Spleen (tissue), 11 donors: ENCODE measurements around the gene ZNF189. TPM values are rescaled to one million over a fixed set of nuclear protein-coding genes. Genes with fewer than 3 reads are reported as not detected.

ENCODE experiments used
- DNase-seq: peaks from one replicate; pipeline ENCODE4 v3.0.0-alpha.2; 2020
- H3K27ac ChIP-seq, 8 donors: fragments of 200-600 bp; sonication (generic) in 7 of 8; 1 replicate in 4 of 8; 2 replicates in 4 of 8; pipeline versions ENCODE4 v1.5.0 to v1.8.0; 2016 to 2021; ENCODE audit warnings: inconsistent platforms in 4 of 8, mild to moderate bottlenecking in 4 of 8, moderate library complexity in 1 of 8
- H3K27me3 ChIP-seq, 7 donors: fragments of 200-600 bp; sonication (generic) in 6 of 7; replicated peaks in 1 of 7; 1 replicate in 4 of 7; 2 replicates in 3 of 7; pipeline versions ENCODE4 v1.5.0 to v1.8.0; 2016 to 2021; ENCODE audit warnings: inconsistent platforms in 3 of 7, mild to moderate bottlenecking in 1 of 7
- H3K36me3 ChIP-seq, 6 donors: fragments of 200-600 bp; sonication (generic) in 5 of 6; 1 replicate in 4 of 6; 2 replicates in 2 of 6; pipeline versions ENCODE4 v1.5.0 to v1.8.0; 2016 to 2021; ENCODE audit warnings: inconsistent platforms in 2 of 6
- H3K4me1 ChIP-seq, 6 donors: fragments of 200-600 bp; sonication (generic) in 5 of 6; 1 replicate in 3 of 6; 2 replicates in 3 of 6; pipeline versions ENCODE4 v1.5.0 to v1.8.0; 2016 to 2021; ENCODE audit warnings: inconsistent platforms in 3 of 6
- H3K4me3 ChIP-seq, 8 donors: fragments of 200-600 bp; sonication (generic) in 7 of 8; 1 replicate in 4 of 8; 2 replicates in 4 of 8; pipeline versions ENCODE4 v1.5.0 to v1.8.0; 2016 to 2021; ENCODE audit warnings: inconsistent platforms in 4 of 8, mild to moderate bottlenecking in 4 of 8, moderate library complexity in 2 of 8
- H3K9me3 ChIP-seq, 8 donors: fragments of 200-600 bp; sonication (generic) in 7 of 8; 1 replicate in 4 of 8; 2 replicates in 4 of 8; pipeline versions ENCODE4 v1.5.0 to v1.8.0; 2016 to 2021; ENCODE audit warnings: inconsistent platforms in 4 of 8
- POLR2A ChIP-seq, 3 donors: fragments of 450-650 bp; IDR thresholded peaks; one replicate each; pipeline ENCODE4 v1.5.1; 2017; ENCODE audit warnings: antibody characterized with exemption in 3 of 3, mild to moderate bottlenecking in 1 of 3
- POLR2AphosphoS5 ChIP-seq, 3 donors: sonication (generic); formaldehyde crosslinking; IDR thresholded peaks; one replicate each; pipeline ENCODE4 v1.5.1; 2017; ENCODE audit warnings: antibody characterized with exemption in 3 of 3
- WGBS, 5 donors: extraction: QIAGEN DNeasy Blood & Tissue Kit in 3 of 5; methylation state at CpG; one replicate each; pipeline versions ENCODE4 v1.1.5 to v1.1.7; 2013 to 2018; 5-methylcytosine and 5-hydroxymethylcytosine counted together
- intact Hi-C: fragments of 100-400 bp; cut with DNase I; formaldehyde crosslinking; loops from one replicate; pipeline ENCODE4 v1.15.0; 2023; ENCODE audit warnings: low total_unique reads
- polyA plus RNA-seq, 3 donors: library from polyadenylated mRNA; stranded (reverse); fragments of 200-250 nt; gene quantifications; one replicate each; pipeline ENCODE4 v1.2.1, GENCODE V29; 2013
- total RNA-seq, 7 donors: library from RNA; depleted of rRNA in 3 of 7; stranded (reverse); fragments of >200 nt in 3 of 7; fragmentation: NEBNext Ultra II Directional in 4 of 7; extraction: Animal tissue kit (Norgen Biotek cat#: 25700) in 4 of 7; gene quantifications; one replicate each; pipeline versions ENCODE4 v1.1.0 to v1.2.1, GENCODE V29; 2016 to 2021
- TF ChIP-seq, protein P1 (sequence below), 11 experiments: fragments of 200-600 bp in 7 of 11; fragments of 450-650 bp in 4 of 11; sonication (generic) in 4 of 11; IDR thresholded peaks in 8 of 11; conservative IDR thresholded peaks in 3 of 11; 1 replicate in 7 of 11; 2 replicates in 4 of 11; pipeline versions ENCODE4 v1.4.0 to v1.8.0; 2016 to 2021; ENCODE audit warnings: antibody characterized with exemption in 11 of 11, inconsistent platforms in 4 of 11, mild to moderate bottlenecking in 1 of 11
- donor health status: healthy with polysubstance abuse.
- donor health status: DM: no; HTN: no; CAD: no; lungs with moderate emphysema.
- donor health status: DM: no; HTN: no; CAD: no.
- donor health status: Bipolar disorder and iron deficiency.
- donor health status: healthy.
- donor health status: DM: no; HTN: no; CAD: no.
- donor health status: DM: yes; HTN: yes; CAD: no.

The ZNF189 gene
- total and polyA plus RNA-seq, 10 donors = 7.1 to 39.0 (median 24.1) TPM

DNA sequence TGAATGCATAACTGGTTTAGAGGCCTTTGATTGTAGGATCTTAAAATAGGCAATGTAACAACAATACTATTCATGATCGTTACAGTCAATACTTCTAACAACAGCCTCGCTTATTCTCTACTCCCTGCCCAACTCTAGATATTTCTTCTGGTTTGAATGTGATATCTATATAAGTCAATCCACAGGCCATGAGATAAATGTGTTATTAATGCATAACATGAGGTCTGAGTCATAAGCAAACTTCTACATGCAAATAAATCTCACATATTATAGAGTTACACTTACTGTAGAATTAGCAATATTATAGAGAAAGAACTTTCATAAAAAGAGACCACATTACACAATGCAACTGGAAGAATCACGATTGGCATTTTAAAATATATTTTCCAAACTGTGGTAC is 39.9 kb downstream of the ZNF189 start:
- H3K9me3 ChIP-seq = no peaks in the 10 kb centered on the region
- peak overlapping the region in 1 of 8 donors; percentile 10 for H3K27ac ChIP-seq
- intact Hi-C loops = no loop called here
- H3K36me3 ChIP-seq = no peaks in the 10 kb centered on the region
- no peak overlapping the region for H3K4me3 ChIP-seq
- H3K27me3 ChIP-seq = peaks cover 0 to 14% (median 0%) of the 10 kb centered on the region in 7 donors
- 70 to 83% (median 77%) methylated on average over 3 of the region's 3 CpGs for WGBS, 5 donors
- DNase-seq = no peak
- TF ChIP-seq POLR2A (IDR thresholded peaks at IDR 0.05) (no peak), POLR2AphosphoS5 (IDR thresholded peaks at IDR 0.05) (no peak)
- TF ChIP-seq, protein P1, sequence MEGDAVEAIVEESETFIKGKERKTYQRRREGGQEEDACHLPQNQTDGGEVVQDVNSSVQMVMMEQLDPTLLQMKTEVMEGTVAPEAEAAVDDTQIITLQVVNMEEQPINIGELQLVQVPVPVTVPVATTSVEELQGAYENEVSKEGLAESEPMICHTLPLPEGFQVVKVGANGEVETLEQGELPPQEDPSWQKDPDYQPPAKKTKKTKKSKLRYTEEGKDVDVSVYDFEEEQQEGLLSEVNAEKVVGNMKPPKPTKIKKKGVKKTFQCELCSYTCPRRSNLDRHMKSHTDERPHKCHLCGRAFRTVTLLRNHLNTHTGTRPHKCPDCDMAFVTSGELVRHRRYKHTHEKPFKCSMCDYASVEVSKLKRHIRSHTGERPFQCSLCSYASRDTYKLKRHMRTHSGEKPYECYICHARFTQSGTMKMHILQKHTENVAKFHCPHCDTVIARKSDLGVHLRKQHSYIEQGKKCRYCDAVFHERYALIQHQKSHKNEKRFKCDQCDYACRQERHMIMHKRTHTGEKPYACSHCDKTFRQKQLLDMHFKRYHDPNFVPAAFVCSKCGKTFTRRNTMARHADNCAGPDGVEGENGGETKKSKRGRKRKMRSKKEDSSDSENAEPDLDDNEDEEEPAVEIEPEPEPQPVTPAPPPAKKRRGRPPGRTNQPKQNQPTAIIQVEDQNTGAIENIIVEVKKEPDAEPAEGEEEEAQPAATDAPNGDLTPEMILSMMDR (IDR thresholded peaks at IDR 0.05 in 8 of 11, conservative IDR thresholded peaks at IDR 0.05 in 3 of 11) = no peak
- no peaks in the 10 kb centered on the region for H3K4me1 ChIP-seq

DNA sequence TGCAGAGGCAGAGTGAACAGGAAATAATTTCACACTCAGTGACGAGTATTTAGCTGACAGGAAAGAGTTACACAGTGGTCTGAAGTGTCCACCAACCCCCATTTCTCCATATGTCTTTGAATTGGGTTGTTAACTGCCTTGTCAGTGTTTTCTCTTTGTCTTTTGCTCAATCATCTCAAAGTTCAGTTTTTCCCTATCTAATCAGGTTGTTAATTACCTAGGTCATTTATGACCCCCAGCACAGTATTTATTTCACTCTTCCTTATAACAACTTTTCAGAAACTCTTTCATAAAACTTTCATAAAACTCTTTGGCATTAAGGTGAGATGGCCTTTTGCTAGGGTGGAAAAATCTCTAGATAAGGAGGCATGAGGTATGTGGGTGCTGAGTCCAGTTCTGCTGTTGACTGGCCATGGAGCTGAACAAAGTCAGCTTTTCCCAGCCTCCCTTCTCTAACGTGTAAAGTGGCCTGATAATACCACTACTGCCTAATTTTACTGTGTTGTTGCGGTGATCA is 42.1 kb downstream of the ZNF189 start:
- TF ChIP-seq, protein P1 (IDR thresholded peaks at IDR 0.05 in 8 of 11, conservative IDR thresholded peaks at IDR 0.05 in 3 of 11) = no peak
- no peak for TF ChIP-seq POLR2AphosphoS5 (IDR thresholded peaks at IDR 0.05)
- no peak for TF ChIP-seq POLR2A (IDR thresholded peaks at IDR 0.05)
- no peaks in the 10 kb centered on the region for H3K4me1 ChIP-seq
- no peaks in the 10 kb centered on the region for H3K9me3 ChIP-seq
- DNase-seq = no peak
- intact Hi-C loops = no loop called here
- no peak overlapping the region for H3K4me3 ChIP-seq
- H3K27me3 ChIP-seq = peaks cover 0 to 15% (median 0%) of the 10 kb centered on the region in 7 donors
- 49 to 62% (median 54%) methylated on average over 3 of the region's 3 CpGs for WGBS, 5 donors
- no peaks in the 10 kb centered on the region for H3K36me3 ChIP-seq
- H3K27ac ChIP-seq = no peak overlapping the region

DNA sequence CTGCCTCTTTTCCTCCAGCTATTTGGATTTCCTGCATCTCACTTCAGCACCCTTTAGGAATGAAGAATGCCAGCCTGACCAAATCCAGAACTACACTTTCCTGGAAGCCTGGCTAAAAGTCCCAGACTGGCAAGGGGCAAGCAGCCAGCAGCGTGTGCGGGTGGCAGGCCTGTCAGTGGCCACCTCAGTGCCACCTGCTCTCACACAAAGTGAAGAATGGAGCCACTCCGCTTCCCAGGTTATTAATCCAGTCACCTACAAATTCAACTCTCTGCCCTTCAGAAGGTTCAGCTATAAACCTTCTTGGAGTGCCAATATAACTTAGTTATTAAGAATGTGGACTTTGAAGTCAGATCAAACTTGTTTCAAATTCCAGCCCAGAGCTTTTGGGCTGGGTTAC is 43.7 kb downstream of the ZNF189 start:
- TF ChIP-seq POLR2AphosphoS5 (IDR thresholded peaks at IDR 0.05) = no peak
- intact Hi-C loops = no loop called here

DNA sequence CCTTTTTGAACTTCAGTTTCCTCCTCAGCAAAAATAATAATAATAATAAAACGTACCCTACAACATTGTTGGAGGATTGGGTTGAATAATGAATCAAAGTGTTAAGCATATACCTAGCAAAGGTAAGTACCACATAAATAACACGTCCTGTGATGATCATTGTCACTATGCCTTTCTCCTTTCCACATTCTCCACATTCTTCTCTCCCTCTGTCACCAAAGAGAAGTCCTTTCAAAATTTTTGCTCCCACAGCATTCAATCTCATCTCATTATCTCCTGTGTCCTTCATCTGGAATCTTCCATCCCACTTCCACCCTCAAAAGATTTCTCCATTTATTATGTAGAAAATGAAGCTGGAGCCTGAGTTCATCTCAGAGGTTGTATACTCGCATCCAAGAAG is 44.1 kb downstream of the ZNF189 start:
- Histone ChIP-seq H3K27ac (no peak overlapping the region), H3K36me3 (no peaks in the 10 kb centered on the region), H3K4me1 (no peaks in the 10 kb centered on the region), H3K4me3 (no peak overlapping the region), H3K27me3 (peaks cover 0 to 29% (median 0%) of the 10 kb centered on the region in 7 donors), H3K9me3 (no peaks in the 10 kb centered on the region)
- intact Hi-C loops = no loop called here
- 76 to 81% (median 78%) methylated on average over 3 of the region's 3 CpGs for WGBS, 5 donors
- TF ChIP-seq POLR2A (IDR thresholded peaks at IDR 0.05) = no peak
- no peak for TF ChIP-seq POLR2AphosphoS5 (IDR thresholded peaks at IDR 0.05)
- TF ChIP-seq, protein P1 (IDR thresholded peaks at IDR 0.05 in 8 of 11, conservative IDR thresholded peaks at IDR 0.05 in 3 of 11) = no peak
- no peak for DNase-seq

More for the DNA sequence above, 43.7 kb downstream of the ZNF189 start:
- 90 to 98% (median 94%) methylated on average over 3 of the region's 3 CpGs for WGBS, 5 donors
- Histone ChIP-seq H3K9me3 (no peaks in the 10 kb centered on the region), H3K27ac (no peak overlapping the region), H3K4me3 (no peak overlapping the region), H3K36me3 (no peaks in the 10 kb centered on the region), H3K27me3 (peaks cover 0 to 25% (median 0%) of the 10 kb centered on the region in 7 donors), H3K4me1 (no peaks in the 10 kb centered on the region)
- DNase-seq = no peak
